Measurements from ENCODE around the gene WDR27.
A peak's percentile ranks its signal among the peaks of the same experiment; 100 is the strongest.
"Not testable (repeated sequence)": the region's sequence is repeated elsewhere in the genome, so short reads cannot be mapped to it uniquely, and the experiment has no call there.

Gene WDR27

GRCh38 chr6:169722362-169723199, 20.8 kb upstream of the WDR27 start:
- Mint-ChIP-seq H3K9me3 (no peaks in the 10 kb centered on the region), H3K36me3 (no peaks in the 10 kb centered on the region), H3K27me3 (no peaks in the 10 kb centered on the region), H3K4me1 (peaks cover 36% of the 10 kb centered on the region), H3K27ac (peak overlapping the region; percentile 89), H3K4me3 (peak overlapping the region; percentile 84)
- no peak for ATAC-seq

GRCh38 chr6:169720207-169720855, 18.5 kb upstream of the WDR27 start:
- H3K27ac Mint-ChIP-seq: no peak overlapping the region
- ATAC-seq: no peak
- H3K4me1 Mint-ChIP-seq: peaks cover 23% of the 10 kb centered on the region

GRCh38 chr6:169719117-169719516, 17.3 kb upstream of the WDR27 start:
- Mint-ChIP-seq H3K9me3 (no peaks in the 10 kb centered on the region), H3K27ac (no peak overlapping the region), H3K27me3 (no peaks in the 10 kb centered on the region), H3K4me3 (no peak overlapping the region), H3K4me1 (peaks cover 23% of the 10 kb centered on the region), H3K36me3 (peaks cover 24% of the 10 kb centered on the region)
- ATAC-seq: no peak

More at GRCh38 chr6:169720207-169720855, 18.5 kb upstream of the WDR27 start:
- Mint-ChIP-seq H3K36me3 (peaks cover 13% of the 10 kb centered on the region), H3K9me3 (no peaks in the 10 kb centered on the region), H3K4me3 (no peak overlapping the region), H3K27me3 (no peaks in the 10 kb centered on the region)

GRCh38 chr6:169714595-169714994, 12.8 kb upstream of the WDR27 start:
- Mint-ChIP-seq H3K4me1 (peaks cover 6% of the 10 kb centered on the region), H3K27me3 (no peaks in the 10 kb centered on the region), H3K9me3 (no peaks in the 10 kb centered on the region), H3K27ac (no peak overlapping the region), H3K36me3 (peaks cover 40% of the 10 kb centered on the region), H3K4me3 (no peak overlapping the region)
- no peak for ATAC-seq

GRCh38 chr6:169714178-169714577, 12.3 kb upstream of the WDR27 start:
- Mint-ChIP-seq H3K27me3 (no peaks in the 10 kb centered on the region), H3K9me3 (no peaks in the 10 kb centered on the region), H3K36me3 (peaks cover 40% of the 10 kb centered on the region), H3K27ac (no peak overlapping the region), H3K4me1 (peaks cover 6% of the 10 kb centered on the region), H3K4me3 (no peak overlapping the region)
- ATAC-seq: no peak

- H3K9me3 Mint-ChIP-seq: no peaks in the 10 kb centered on the region
- H3K4me1 Mint-ChIP-seq: peaks cover 37% of the 10 kb centered on the region
- no peaks in the 10 kb centered on the region for H3K27me3 Mint-ChIP-seq
- no peak overlapping the region for H3K4me3 Mint-ChIP-seq
- peak overlapping the region; percentile 54 for H3K27ac Mint-ChIP-seq
- H3K36me3 Mint-ChIP-seq: peaks cover 29% of the 10 kb centered on the region
- ATAC-seq: no peak
These were observed 8.2 kb upstream of the WDR27 start for GRCh38 chr6:169710009-169710408.

GRCh38 chr6:169709293-169709692, 7.5 kb upstream of the WDR27 start:
- H3K4me3 Mint-ChIP-seq: no peak overlapping the region
- H3K4me1 Mint-ChIP-seq: peaks cover 41% of the 10 kb centered on the region
- H3K27ac Mint-ChIP-seq: no peak overlapping the region
- no peaks in the 10 kb centered on the region for H3K9me3 Mint-ChIP-seq
- no peaks in the 10 kb centered on the region for H3K27me3 Mint-ChIP-seq
- ATAC-seq: no peak
- H3K36me3 Mint-ChIP-seq: peaks cover 23% of the 10 kb centered on the region

GRCh38 chr6:169707772-169708171, 5.9 kb upstream of the WDR27 start:
- Mint-ChIP-seq H3K4me1 (peaks cover 46% of the 10 kb centered on the region), H3K4me3 (no peak overlapping the region), H3K27me3 (no peaks in the 10 kb centered on the region), H3K9me3 (no peaks in the 10 kb centered on the region), H3K27ac (peak overlapping the region; percentile 21), H3K36me3 (peaks cover 15% of the 10 kb centered on the region)
- no peak for ATAC-seq

- Mint-ChIP-seq H3K9me3 (no peaks in the 10 kb centered on the region), H3K36me3 (peaks cover 12% of the 10 kb centered on the region), H3K27me3 (no peaks in the 10 kb centered on the region), H3K4me3 (peak overlapping the region; percentile 95), H3K27ac (peak overlapping the region; percentile 93), H3K4me1 (peaks cover 60% of the 10 kb centered on the region)
- peak; percentile 4 for ATAC-seq
These were observed 1.0 kb upstream of the WDR27 start for GRCh38 chr6:169702840-169703246.

GRCh38 chr6:169701311-169701953, 397 bp downstream of the WDR27 start:
- Mint-ChIP-seq H3K9me3 (no peaks in the 10 kb centered on the region), H3K36me3 (peaks cover 11% of the 10 kb centered on the region), H3K4me1 (peaks cover 46% of the 10 kb centered on the region), H3K27ac (peak overlapping the region; percentile 93), H3K4me3 (peak overlapping the region; percentile 95), H3K27me3 (no peaks in the 10 kb centered on the region)
- peak; percentile 1 for ATAC-seq

GRCh38 chr6:169700296-169700695, 1.5 kb downstream of the WDR27 start:
- no peaks in the 10 kb centered on the region for H3K27me3 Mint-ChIP-seq
- ATAC-seq: no peak
- H3K4me3 Mint-ChIP-seq: no peak overlapping the region
- H3K4me1 Mint-ChIP-seq: peaks cover 35% of the 10 kb centered on the region
- H3K9me3 Mint-ChIP-seq: peaks cover 5% of the 10 kb centered on the region
- H3K36me3 Mint-ChIP-seq: peaks cover 19% of the 10 kb centered on the region
- no peak overlapping the region for H3K27ac Mint-ChIP-seq

- peaks cover 23% of the 10 kb centered on the region for H3K4me1 Mint-ChIP-seq
- not testable (repeated sequence) for H3K27me3 Mint-ChIP-seq, ATAC-seq, H3K27ac Mint-ChIP-seq, H3K4me3 Mint-ChIP-seq
- peaks cover 31% of the 10 kb centered on the region for H3K36me3 Mint-ChIP-seq
- H3K9me3 Mint-ChIP-seq: peaks cover 13% of the 10 kb centered on the region
These were observed 4.7 kb downstream of the WDR27 start for GRCh38 chr6:169697115-169697514.

- ATAC-seq: no peak
- no peak overlapping the region for H3K27ac Mint-ChIP-seq
- peaks cover 17% of the 10 kb centered on the region for H3K4me1 Mint-ChIP-seq
- H3K4me3 Mint-ChIP-seq: no peak overlapping the region
- H3K9me3 Mint-ChIP-seq: peaks cover 13% of the 10 kb centered on the region
- H3K27me3 Mint-ChIP-seq: no peaks in the 10 kb centered on the region
- peaks cover 37% of the 10 kb centered on the region for H3K36me3 Mint-ChIP-seq
These were observed 6.7 kb downstream of the WDR27 start for GRCh38 chr6:169695131-169695530.

- Mint-ChIP-seq H3K4me1 (no peaks in the 10 kb centered on the region), H3K36me3 (peaks cover 46% of the 10 kb centered on the region), H3K4me3 (no peak overlapping the region), H3K9me3 (peaks cover 16% of the 10 kb centered on the region), H3K27ac (no peak overlapping the region), H3K27me3 (no peaks in the 10 kb centered on the region)
- no peak for ATAC-seq
These were observed 9.3 kb downstream of the WDR27 start for GRCh38 chr6:169692516-169692915.

- Mint-ChIP-seq H3K9me3 (peaks cover 20% of the 10 kb centered on the region), H3K36me3 (peaks cover 56% of the 10 kb centered on the region)
- ATAC-seq: no peak
These were observed 10.6 kb downstream of the WDR27 start for GRCh38 chr6:169691260-169691659.

More at GRCh38 chr6:169691260-169691659, 10.6 kb downstream of the WDR27 start:
- Mint-ChIP-seq H3K4me1 (no peaks in the 10 kb centered on the region), H3K4me3 (no peak overlapping the region), H3K27me3 (no peaks in the 10 kb centered on the region), H3K27ac (no peak overlapping the region)
